Stimulated activated CD8-positive, alpha-beta memory T cell treated with anti-CD3 and anti-CD28 coated beads, Interleukin-4, amount 100 ng/mL, for 48 hours (primary cell): ENCODE results near the gene AICDA.
"Not testable (repeated sequence)": the region's sequence is repeated elsewhere in the genome, so short reads cannot be mapped to it uniquely, and the experiment has no call there.

Experiments
- DNase-seq: peaks from one replicate; pipeline ENCODE4 v3.0.0-alpha.2; 2020

The AICDA gene

GRCh38 chr12:8612629-8613028 lies at the start of gene AICDA:
TSS of gene AICDA (minus strand) at chr12:8612859. CDS start at chr12:8612767, 92 bp downstream.
- no peak for DNase-seq

- DNase-seq = no peak
Observed at GRCh38 chr12:8661751-8662150, 49.1 kb upstream of the AICDA start.

- DNase-seq = no peak
Observed at GRCh38 chr12:8661016-8661415, 48.4 kb upstream of the AICDA start.

DNA sequence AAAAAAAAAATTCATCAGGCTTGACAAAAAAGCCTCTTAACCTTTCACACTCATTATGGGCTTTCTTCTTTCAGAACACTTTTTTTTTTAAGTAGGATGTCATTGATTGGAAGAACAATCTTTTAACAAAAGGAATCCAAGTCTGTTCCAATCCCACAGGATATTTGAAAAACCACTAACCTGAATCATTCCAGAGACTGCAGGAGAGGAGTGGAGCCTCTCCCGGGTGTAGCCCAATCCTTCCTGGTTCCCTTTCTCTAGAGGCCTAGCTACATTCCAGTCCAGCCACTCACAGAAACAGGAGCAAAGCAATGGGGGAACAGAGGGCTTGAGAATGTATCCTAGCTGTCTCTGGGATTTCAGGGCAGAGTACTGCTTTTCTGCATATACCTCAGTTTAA lies 45.7 kb upstream of the AICDA start:
- DNase-seq = no peak

DNA sequence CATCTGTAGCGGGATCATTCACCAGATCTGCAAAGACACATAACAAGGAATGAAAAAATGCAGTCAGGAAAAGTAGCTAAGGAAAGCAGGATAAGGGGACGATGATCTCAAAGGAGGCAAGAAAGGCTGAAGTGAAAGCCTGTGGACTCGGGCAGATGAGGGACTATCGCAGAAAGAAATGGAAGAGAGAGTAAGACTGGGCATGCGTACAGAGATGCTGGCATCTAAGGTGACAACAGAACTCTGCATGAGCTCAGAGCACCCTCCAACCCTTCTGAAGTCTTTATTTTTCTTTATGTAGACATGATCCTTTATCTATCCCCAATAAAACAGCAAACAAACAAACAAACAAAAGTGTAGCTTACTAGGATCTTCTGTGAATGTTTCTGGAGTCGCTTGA lies 42.8 kb upstream of the AICDA start:
- DNase-seq = no peak

GRCh38 chr12:8648576-8649205 lies 36.0 kb upstream of the AICDA start:
- peak; percentile 85 for DNase-seq

DNA sequence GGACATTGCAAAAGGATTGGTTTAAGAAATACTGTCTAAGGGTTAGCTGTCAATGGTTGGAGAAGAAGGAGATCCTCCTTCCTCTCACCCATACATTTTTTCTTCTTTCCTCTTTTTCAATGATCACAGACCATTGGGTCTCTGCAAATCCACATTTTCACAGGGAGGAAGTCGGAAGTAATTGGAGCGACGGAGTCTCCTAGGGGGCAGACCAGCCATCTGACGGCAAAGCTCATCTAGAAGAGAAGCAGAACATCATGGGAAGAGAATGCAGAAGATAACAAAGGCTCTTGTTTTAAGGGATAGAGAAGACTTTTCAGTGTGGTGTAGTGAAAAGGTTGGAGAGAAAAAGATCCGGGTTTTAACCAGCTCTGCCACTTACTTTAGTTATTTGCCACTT lies 35.3 kb upstream of the AICDA start:
- DNase-seq = no peak

- peak; percentile 73 for DNase-seq
Observed at GRCh38 chr12:8644345-8645248, 31.9 kb upstream of the AICDA start.

GRCh38 chr12:8642775-8643174 lies 30.1 kb upstream of the AICDA start:
- no peak for DNase-seq

DNA sequence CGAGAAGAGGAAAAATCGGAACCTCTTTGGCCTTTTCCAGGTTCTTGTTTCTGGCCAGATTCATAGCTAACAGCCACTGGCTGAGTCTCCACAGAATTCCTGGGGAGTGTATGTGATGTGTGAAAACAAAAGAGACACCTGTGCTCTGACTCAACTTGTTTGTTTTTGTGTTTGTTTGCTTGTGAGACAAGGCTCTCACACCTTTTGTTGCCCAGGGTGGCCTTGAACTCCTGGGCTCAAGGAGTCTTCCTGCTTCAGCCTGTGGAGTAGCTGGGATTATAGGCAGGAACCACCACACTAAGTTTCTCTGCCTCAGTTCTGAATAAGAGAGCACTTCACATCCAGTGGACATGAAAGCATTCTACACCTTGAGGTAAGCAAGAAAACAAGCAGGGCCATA lies 27.3 kb upstream of the AICDA start:
- no peak for DNase-seq

DNA sequence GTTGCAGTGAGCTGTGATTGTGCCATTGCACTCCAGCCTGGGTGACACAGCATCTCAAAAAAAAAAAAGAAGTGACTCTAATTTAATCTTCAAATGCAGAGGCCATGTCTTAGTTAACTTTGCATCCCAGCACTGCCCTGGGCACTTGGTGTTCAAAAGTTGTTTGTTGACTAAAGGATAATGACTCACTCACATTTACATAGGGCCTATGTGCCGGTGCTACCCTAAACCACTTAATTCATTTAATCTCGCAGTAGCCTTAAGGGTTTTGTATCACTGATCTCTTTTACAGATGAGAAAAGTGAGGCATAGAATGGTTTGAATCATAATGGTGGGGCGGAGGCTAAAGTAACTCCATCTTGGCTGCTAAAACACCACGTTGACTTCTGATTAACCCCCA lies 26.3 kb upstream of the AICDA start:
- no peak for DNase-seq

GRCh38 chr12:8637666-8638065 lies 25.0 kb upstream of the AICDA start:
- no peak for DNase-seq

GRCh38 chr12:8637244-8637643 lies 24.6 kb upstream of the AICDA start:
- DNase-seq = no peak

- DNase-seq = no peak
Observed at GRCh38 chr12:8636581-8636980, 23.9 kb upstream of the AICDA start.

DNA sequence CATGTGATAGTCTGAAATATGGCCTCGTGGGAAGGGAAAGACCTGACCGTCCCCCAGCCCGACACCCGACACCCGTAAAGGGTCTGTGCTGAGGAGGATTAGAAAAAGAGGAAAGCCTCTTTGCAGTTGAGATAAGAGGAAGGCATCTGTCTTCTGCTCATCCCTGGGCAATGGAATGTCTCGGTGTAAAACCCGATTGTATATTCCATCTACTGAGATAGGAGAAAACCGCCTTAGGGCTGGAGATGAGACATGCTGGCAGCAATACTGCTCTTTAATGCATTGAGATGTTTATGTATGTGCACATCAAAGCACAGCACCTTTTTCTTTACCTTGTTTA lies 23.3 kb upstream of the AICDA start:
- not testable (repeated sequence) for DNase-seq

DNA sequence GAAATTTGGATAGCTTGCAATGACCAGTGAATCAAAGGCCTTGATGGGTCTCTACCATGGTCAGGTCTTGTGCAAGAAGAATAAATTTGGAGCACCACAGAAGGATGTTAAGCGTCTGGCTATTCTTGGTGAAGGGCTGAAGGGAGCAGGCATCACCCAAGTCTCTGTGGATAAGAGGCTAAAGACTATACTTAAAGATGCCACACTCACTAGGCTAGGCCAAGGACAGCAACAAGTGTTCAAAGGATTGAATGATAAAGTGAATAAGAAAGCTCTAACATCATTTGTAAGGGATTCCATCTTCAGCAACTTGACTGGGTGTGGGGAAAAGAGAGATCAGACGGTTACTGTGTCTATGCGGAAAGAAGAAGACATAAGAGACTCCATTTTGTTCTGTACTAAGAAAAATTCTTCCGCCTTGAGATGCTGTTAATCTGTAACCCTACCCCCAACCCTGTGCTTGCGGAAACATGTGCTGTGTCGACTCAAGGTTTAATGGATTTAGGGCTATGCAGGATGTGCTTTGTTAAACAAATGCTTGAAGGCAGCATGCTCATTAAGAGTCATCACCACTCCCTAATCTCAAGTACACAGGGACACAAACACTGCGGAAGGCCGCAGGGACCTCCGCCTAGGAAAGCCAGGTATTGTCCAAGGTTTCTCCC lies 22.8 kb upstream of the AICDA start:
- not testable (repeated sequence) for DNase-seq

DNA sequence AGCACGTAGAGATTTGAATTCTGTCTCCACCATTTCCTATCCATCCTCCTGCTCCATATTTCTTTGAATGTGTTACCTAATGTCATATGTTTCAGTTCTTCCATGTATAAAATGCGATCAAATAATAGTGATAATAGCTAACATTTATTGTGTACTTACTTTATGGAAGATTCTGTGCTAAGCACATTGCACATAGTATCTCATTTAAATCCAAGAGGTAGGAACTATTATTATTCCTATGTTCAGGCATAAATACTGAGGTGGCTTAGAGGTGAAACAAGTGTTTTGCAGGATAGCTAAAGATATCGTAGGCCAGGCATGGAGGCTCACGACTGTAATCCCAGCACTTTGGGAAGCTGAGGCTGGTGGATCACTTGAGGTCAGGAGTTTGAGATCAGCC lies 17.5 kb upstream of the AICDA start:
- DNase-seq = no peak

GRCh38 chr12:8629486-8630033 lies 16.9 kb upstream of the AICDA start:
- no peak for DNase-seq

- no peak for DNase-seq
Observed at GRCh38 chr12:8628731-8629130, 16.1 kb upstream of the AICDA start.

DNA sequence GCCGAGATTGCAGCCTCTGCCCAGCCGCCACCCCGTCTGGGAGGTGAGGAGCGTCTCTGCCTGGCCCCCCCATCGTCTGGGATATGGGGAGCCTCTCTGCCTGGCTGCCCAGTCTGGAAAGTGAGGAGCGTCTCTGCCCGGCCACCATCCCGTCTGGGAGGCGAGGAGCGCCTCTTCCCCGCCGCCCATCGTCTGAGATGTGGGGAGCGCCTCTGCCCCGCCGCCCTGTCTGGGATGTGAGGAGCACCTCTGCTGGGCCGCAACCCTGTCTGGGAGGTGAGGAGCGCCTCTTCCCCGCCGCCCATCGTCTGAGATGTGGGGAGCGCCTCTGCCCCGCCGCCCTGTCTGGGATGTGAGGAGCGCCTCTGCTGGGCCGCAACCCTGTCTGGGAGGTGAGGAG lies 12.1 kb upstream of the AICDA start:
- DNase-seq = not testable (repeated sequence)

- no peak for DNase-seq
Observed at GRCh38 chr12:8622646-8623045, 10.0 kb upstream of the AICDA start.

DNA sequence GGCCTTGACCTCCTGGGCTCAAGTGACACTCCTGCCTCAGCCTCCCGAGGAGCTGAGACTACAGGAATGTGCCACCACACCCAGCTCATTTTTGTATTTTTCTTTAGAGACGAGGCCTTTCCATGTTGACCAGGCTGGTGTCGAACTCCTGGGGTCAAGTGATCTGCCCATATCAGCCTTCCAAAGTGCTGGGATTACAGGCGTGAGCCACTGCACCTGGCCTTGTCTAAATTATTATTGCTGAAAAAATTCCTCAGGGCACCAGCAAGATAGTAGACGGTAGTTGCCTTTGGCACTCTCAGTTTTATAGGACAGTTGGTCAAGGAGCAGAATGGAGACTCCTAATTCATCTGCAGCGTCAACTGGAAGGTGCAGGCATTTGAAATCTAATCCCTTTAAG lies 2.5 kb upstream of the AICDA start:
- DNase-seq = no peak

DNA sequence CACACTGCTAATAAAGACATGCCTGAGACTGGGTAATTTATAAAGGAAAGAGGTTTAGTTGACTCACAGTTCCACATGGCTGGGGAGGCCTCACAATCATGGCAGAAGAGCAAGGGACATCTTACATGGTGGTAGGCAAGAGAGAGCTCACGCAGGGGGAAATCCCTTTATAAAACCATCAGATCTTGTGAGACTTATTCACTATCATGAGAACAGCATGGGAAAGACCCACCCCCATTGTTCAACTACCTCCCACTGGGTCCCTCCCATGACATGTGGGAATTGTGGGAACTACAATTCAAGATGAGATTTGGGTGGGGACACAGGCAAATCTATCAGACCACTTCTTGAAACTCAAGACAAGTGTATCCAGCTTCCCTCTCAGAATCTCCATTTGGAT lies 1.2 kb upstream of the AICDA start:
- not testable (repeated sequence) for DNase-seq
